OCI-LY1 (cell line): ENCODE measurements around the gene GNG12.

Experiments used
- EZH2 ChIP-seq: fragments of 200-600 bp; sonication (generic), shearing (Covaris generic); IDR thresholded peaks from 2 replicates; pipeline ENCODE4 v1.8.0; 2017; ENCODE audit warnings: borderline replicate concordance, mixed run types, mild to moderate bottlenecking, antibody characterized with exemption, low read length, moderate library complexity, mixed read lengths
- TF ChIP-seq, protein P1 (sequence below): fragments of 200-600 bp; sonication (generic), shearing (Covaris generic); IDR thresholded peaks from 2 replicates; pipeline ENCODE4 v1.5.1; 2017; ENCODE audit warnings: mild to moderate bottlenecking, antibody characterized with exemption, low read length, moderate library complexity, mixed read lengths

DNA sequence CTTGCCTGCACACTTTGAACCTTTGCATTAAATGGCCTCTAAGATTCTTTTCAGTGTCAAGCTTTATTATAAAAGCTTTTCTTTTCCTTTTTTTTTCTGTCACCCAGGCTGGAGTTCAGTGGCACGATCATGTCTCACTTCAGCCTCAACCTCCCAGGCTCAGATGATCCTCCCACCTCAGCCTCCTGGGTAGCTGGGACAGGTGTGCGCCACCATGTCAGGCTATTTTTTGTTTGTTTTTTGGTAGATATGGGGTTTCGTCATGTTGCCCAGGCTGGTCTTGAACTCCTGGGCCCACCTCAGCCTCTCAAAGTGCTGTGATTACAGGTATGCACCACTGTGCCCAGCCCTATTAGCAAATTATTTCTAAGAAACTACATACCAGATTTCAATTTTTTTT, 95.4 kb downstream of the GNG12 start:
- TF ChIP-seq, protein P1, sequence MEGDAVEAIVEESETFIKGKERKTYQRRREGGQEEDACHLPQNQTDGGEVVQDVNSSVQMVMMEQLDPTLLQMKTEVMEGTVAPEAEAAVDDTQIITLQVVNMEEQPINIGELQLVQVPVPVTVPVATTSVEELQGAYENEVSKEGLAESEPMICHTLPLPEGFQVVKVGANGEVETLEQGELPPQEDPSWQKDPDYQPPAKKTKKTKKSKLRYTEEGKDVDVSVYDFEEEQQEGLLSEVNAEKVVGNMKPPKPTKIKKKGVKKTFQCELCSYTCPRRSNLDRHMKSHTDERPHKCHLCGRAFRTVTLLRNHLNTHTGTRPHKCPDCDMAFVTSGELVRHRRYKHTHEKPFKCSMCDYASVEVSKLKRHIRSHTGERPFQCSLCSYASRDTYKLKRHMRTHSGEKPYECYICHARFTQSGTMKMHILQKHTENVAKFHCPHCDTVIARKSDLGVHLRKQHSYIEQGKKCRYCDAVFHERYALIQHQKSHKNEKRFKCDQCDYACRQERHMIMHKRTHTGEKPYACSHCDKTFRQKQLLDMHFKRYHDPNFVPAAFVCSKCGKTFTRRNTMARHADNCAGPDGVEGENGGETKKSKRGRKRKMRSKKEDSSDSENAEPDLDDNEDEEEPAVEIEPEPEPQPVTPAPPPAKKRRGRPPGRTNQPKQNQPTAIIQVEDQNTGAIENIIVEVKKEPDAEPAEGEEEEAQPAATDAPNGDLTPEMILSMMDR, result no peak
- no peak for TF ChIP-seq EZH2
